Breast epithelium (tissue), 3 donors: ENCODE measurements around the gene OCA2.

Source experiments
- CTCF ChIP-seq, 3 donors: fragments of 450-650 bp; IDR thresholded peaks; one replicate each; pipeline ENCODE4 v1.5.1; 2016 to 2017; ENCODE audit warnings: antibody characterized with exemption in 3 of 3, mild to moderate bottlenecking in 3 of 3, moderate library complexity in 3 of 3
- POLR2A ChIP-seq: fragments of 450-650 bp; IDR thresholded peaks from one replicate; pipeline ENCODE4 v1.6.1; 2016; ENCODE audit warnings: antibody characterized with exemption, mild to moderate bottlenecking, moderate library complexity
- POLR2AphosphoS5 ChIP-seq, 3 donors: sonication (generic); formaldehyde crosslinking; IDR thresholded peaks; one replicate each; pipeline ENCODE4 v1.6.1; 2017; ENCODE audit warnings: antibody characterized with exemption in 3 of 3

GRCh38 chr15:27792756-27793264 lies 306.3 kb downstream of the OCA2 start:
- TF ChIP-seq CTCF (IDR thresholded peaks at IDR 0.05) (no peak), POLR2A (no peak), POLR2AphosphoS5 (IDR thresholded peaks at IDR 0.05) (no peak)
